ENCODE data around the gene ATP11A. TPM values are rescaled to one million over a fixed set of nuclear protein-coding genes. Genes with fewer than 3 reads are reported as not detected.

Gene ATP11A
- total RNA-seq, 4 donors from 2014 or later, result 32.1 to 83.6 (median 46.2) TPM

DNA sequence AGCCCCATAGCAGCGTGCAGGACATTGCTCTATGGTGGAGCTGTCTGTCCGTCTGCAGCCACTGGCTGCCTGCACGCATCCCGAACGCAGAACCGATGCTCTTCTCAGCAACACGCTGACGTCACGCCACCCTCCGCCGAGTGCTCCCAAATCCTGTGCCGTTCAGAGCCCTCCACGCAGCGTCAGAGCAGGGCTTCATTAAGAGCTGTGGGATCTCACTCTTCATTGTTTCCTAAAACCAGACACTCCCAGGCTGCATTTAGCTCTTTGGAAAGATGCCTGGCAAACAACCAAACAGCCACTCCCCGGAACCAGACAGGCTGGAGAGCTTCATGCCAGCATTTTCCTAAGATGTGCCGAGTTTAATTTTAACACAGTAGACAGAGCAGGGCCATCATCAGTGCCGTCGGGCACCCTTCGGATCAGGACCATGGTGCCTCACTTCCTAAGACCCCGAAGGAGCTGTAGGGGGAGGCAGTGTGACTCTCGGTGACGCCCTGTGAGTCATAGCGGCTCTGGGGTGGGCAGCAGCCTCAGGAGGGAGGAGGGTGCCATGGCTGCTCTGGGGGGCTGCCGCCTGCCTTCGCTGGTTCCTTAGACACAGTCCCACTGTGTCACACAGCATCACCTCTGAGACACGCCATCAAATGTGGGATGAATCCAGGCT, 147.7 kb downstream of the ATP11A start:
- intact Hi-C loops (cut with DNase I), result no loop called here
- no peaks in the 10 kb centered on the region for H3K9me3 ChIP-seq
- WGBS, 2 donors, result 78 to 91% methylated on average over 20 to 21 of the region's 26 CpGs
- DNase-seq, result no peak
- TF ChIP-seq POLR2A (IDR thresholded peaks at IDR 0.05) (no peak), CTCF (IDR thresholded peaks at IDR 0.05) (no peak)
- no peak overlapping the region for H3K27ac ChIP-seq
- H3K27me3 ChIP-seq, result no peaks in the 10 kb centered on the region
- H3K4me1 ChIP-seq, result peaks cover 5 to 12% of the 10 kb centered on the region in 2 donors
- H3K36me3 ChIP-seq, result peaks cover 27 to 31% of the 10 kb centered on the region in 2 donors
- H3K4me3 ChIP-seq (replicated peaks in 1 of 3), result no peak overlapping the region

DNA sequence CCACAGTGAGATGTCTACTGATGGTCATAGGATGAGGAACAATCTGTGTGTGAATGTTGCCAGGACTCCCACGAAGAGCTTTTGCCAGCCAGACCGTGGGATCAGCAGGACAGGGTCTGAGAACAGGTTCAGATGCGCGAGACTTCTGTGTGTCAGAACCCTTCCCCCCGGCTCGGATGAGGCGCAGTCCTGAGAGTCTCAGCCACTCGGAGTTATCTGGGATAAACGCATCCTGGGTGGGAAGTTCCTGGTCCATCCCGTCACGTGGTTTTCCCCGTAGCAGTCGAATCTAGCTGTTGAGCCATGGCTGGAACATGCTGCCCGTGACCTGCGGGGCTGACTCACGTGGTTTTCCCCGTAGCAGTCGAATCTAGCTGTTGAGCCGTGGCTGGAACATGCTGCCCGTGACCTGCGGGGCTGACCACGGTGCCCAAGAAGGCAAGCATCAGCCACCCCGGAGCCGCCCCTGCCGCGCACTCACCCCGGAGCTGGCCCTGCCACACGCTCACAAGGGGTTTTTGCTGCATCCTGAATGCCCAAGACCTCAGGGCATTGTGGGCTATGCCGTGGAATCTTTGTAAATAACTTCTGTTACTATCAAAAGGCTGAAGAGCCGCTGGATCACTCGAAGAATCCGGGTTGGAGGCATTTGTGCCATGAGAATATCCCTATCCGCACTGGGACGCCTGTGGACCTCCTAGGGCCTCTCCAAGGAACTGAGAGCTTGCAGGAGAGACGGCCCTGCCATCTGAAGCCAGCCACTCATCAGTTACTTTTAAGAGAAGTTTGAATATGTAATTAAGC, 148.4 kb downstream of the ATP11A start:
- Histone ChIP-seq H3K4me3 (replicated peaks in 1 of 3) (no peak overlapping the region), H3K4me1 (peaks cover 5 to 12% of the 10 kb centered on the region in 2 donors), H3K27ac (no peak overlapping the region), H3K36me3 (peaks cover 19 to 25% of the 10 kb centered on the region in 2 donors), H3K27me3 (no peaks in the 10 kb centered on the region), H3K9me3 (no peaks in the 10 kb centered on the region)
- intact Hi-C loops (cut with DNase I), result no loop called here
- 96% methylated on average over 34 of the region's 35 CpGs for WGBS, 2 donors
- TF ChIP-seq CTCF (IDR thresholded peaks at IDR 0.05) (no peak), POLR2A (IDR thresholded peaks at IDR 0.05) (no peak)
- DNase-seq, result no peak

- Histone ChIP-seq H3K27me3 (no peaks in the 10 kb centered on the region), H3K4me3 (replicated peaks in 1 of 3) (no peak overlapping the region), H3K36me3 (peaks cover 18 to 27% of the 10 kb centered on the region in 2 donors), H3K4me1 (peaks cover 0 to 7% of the 10 kb centered on the region in 2 donors), H3K9me3 (no peaks in the 10 kb centered on the region), H3K27ac (no peak overlapping the region)
- intact Hi-C loops (cut with DNase I), result no loop called here
- WGBS, 2 donors, result 89 to 95% methylated on average over 5 of the region's 7 CpGs
- TF ChIP-seq CTCF (IDR thresholded peaks at IDR 0.05), result no peak
- TF ChIP-seq POLR2A (IDR thresholded peaks at IDR 0.05), result no peak
- no peak for DNase-seq
Measured at GRCh38 chr13:112838842-112839117, 148.9 kb downstream of the ATP11A start.

GRCh38 chr13:112839356-112840105, 149.7 kb downstream of the ATP11A start:
- intact Hi-C loops (cut with DNase I), result no loop called here
- Histone ChIP-seq H3K27ac (no peak overlapping the region), H3K27me3 (no peaks in the 10 kb centered on the region), H3K4me1 (no peaks in the 10 kb centered on the region), H3K9me3 (no peaks in the 10 kb centered on the region), H3K4me3 (replicated peaks in 1 of 3) (no peak overlapping the region), H3K36me3 (peaks cover 20 to 27% of the 10 kb centered on the region in 2 donors)
- 87 to 89% methylated on average over 12 of the region's 12 CpGs for WGBS, 2 donors
- DNase-seq, result no peak
- TF ChIP-seq CTCF (IDR thresholded peaks at IDR 0.05) (no peak), POLR2A (IDR thresholded peaks at IDR 0.05) (no peak)

Measured in thyroid gland (tissue), 4 donors.